Chondrocyte (in vitro differentiated cells): ENCODE measurements around the gene BNIPL. TPM values are rescaled to one million over a fixed set of nuclear protein-coding genes. Genes with fewer than 3 reads are reported as not detected.

Source experiments
- DNase-seq: peaks from one replicate; pipeline ENCODE4 v3.0.0; 2021; ENCODE audit warnings: mixed read lengths, low spot score
- H3K27ac Mint-ChIP-seq: one replicate; pipeline ENCODE4 v1.8.0; 2021; ENCODE audit warnings: mild to moderate bottlenecking, moderate library complexity, mixed read lengths; ENCODE audit not compliant: unreplicated experiment
- H3K27me3 Mint-ChIP-seq: 2 replicates; pipeline ENCODE4 v1.8.0; 2021; ENCODE audit warnings: low read depth, mixed read lengths
- H3K36me3 Mint-ChIP-seq: 2 replicates; pipeline ENCODE4 v1.8.0; 2021; ENCODE audit warnings: low read depth, mixed read lengths
- H3K4me1 Mint-ChIP-seq: 2 replicates; pipeline ENCODE4 v1.8.0; 2021; ENCODE audit warnings: low read depth, mild to moderate bottlenecking, mixed read lengths
- H3K4me3 Mint-ChIP-seq: one replicate; pipeline ENCODE4 v1.8.0; 2021; ENCODE audit warnings: mild to moderate bottlenecking, moderate library complexity, mixed read lengths; ENCODE audit not compliant: unreplicated experiment
- H3K9me3 Mint-ChIP-seq: 2 replicates; pipeline ENCODE4 v1.8.0; 2021; ENCODE audit warnings: low read depth, mixed read lengths
- CTCF ChIP-seq: fragments of 200-600 bp; sonication (generic); IDR thresholded peaks from 2 replicates; pipeline ENCODE4 v1.5.0; 2021; ENCODE audit warnings: antibody characterized with exemption, mild to moderate bottlenecking, moderate library complexity
- long read RNA-seq: library from polyadenylated mRNA; stranded (forward); transcript quantifications from one replicate; pipeline ENCODE4 v2.0.0, GENCODE V29; 2021
- total RNA-seq: library from RNA; stranded (reverse); gene quantifications from 3 replicates; pipeline ENCODE4 v1.2.1, GENCODE V29; 2021

Gene BNIPL
- total RNA-seq = 0.36 to 0.63 TPM (median 0.62 TPM) in 3 replicates
- long read RNA-seq = 0 reads

GRCh38 chr1:151036356-151036755, at the start of gene BNIPL:
BNIPL (plus strand) TSS chr1:151036586; CDS start chr1:151036726, 140 bp downstream.
- H3K36me3 Mint-ChIP-seq = peaks cover 18% of the 10 kb centered on the region
- H3K27ac Mint-ChIP-seq = peak within 1 kb of the TSS; percentile 36

GRCh38 chr1:150987924-150988323, 48.5 kb upstream of the BNIPL start:
- no peak overlapping the region for H3K4me3 Mint-ChIP-seq
- no peaks in the 10 kb centered on the region for H3K36me3 Mint-ChIP-seq
- H3K9me3 Mint-ChIP-seq = no peaks in the 10 kb centered on the region
- DNase-seq = no peak
- no peak overlapping the region for H3K27ac Mint-ChIP-seq
- H3K4me1 Mint-ChIP-seq = no peaks in the 10 kb centered on the region
- no peak for TF ChIP-seq CTCF
- no peaks in the 10 kb centered on the region for H3K27me3 Mint-ChIP-seq

More at GRCh38 chr1:151036356-151036755, at the start of gene BNIPL:
- no peak within 1 kb of the TSS for H3K4me3 Mint-ChIP-seq
- no peak for DNase-seq
- H3K4me1 Mint-ChIP-seq = no peaks in the 10 kb centered on the region
- H3K9me3 Mint-ChIP-seq = no peaks in the 10 kb centered on the region
- TF ChIP-seq CTCF = no peak
- no peaks in the 10 kb centered on the region for H3K27me3 Mint-ChIP-seq

GRCh38 chr1:150992626-150993025, 43.8 kb upstream of the BNIPL start:
- Mint-ChIP-seq H3K4me3 (no peak overlapping the region), H3K27ac (no peak overlapping the region), H3K9me3 (no peaks in the 10 kb centered on the region), H3K27me3 (no peaks in the 10 kb centered on the region), H3K36me3 (peaks cover 6% of the 10 kb centered on the region), H3K4me1 (peaks cover 4% of the 10 kb centered on the region)
- DNase-seq = no peak
- no peak for TF ChIP-seq CTCF

GRCh38 chr1:150994248-150994647, 42.1 kb upstream of the BNIPL start:
- no peak for DNase-seq
- no peaks in the 10 kb centered on the region for H3K27me3 Mint-ChIP-seq
- H3K4me3 Mint-ChIP-seq = no peak overlapping the region
- peaks cover 6% of the 10 kb centered on the region for H3K36me3 Mint-ChIP-seq
- H3K27ac Mint-ChIP-seq = no peak overlapping the region
- no peak for TF ChIP-seq CTCF
- H3K9me3 Mint-ChIP-seq = no peaks in the 10 kb centered on the region
- H3K4me1 Mint-ChIP-seq = peaks cover 8% of the 10 kb centered on the region

GRCh38 chr1:150995460-150995859, 40.9 kb upstream of the BNIPL start:
- H3K27ac Mint-ChIP-seq = no peak overlapping the region
- peaks cover 6% of the 10 kb centered on the region for H3K36me3 Mint-ChIP-seq
- no peaks in the 10 kb centered on the region for H3K27me3 Mint-ChIP-seq
- no peaks in the 10 kb centered on the region for H3K9me3 Mint-ChIP-seq
- DNase-seq = no peak
- no peak for TF ChIP-seq CTCF
- no peak overlapping the region for H3K4me3 Mint-ChIP-seq
- peaks cover 11% of the 10 kb centered on the region for H3K4me1 Mint-ChIP-seq
